Smooth muscle cell (in vitro differentiated cells): ENCODE measurements around the gene MKRN3. TPM values are rescaled to one million over a fixed set of nuclear protein-coding genes. Genes with fewer than 3 reads are reported as not detected.

Experiments used
- DNase-seq: peaks from one replicate; lab custom pipeline; 2025; ENCODE audit not compliant: unreplicated experiment; lab: John Stamatoyannopoulos, UW
- H2AFZ ChIP-seq: fragments of 200-600 bp; sonication (generic); 2 replicates; pipeline ENCODE4 v1.6.0; 2016; ENCODE audit warnings: antibody characterized with exemption, low read depth, mild to moderate bottlenecking
- H3F3A ChIP-seq: fragments of 200-600 bp; sonication (generic); 2 replicates; pipeline ENCODE4 v1.6.0; 2017; ENCODE audit warnings: antibody characterized with exemption, low read depth
- H3K27ac ChIP-seq: fragments of 200-600 bp; sonication (generic); 2 replicates; pipeline ENCODE4 v1.5.1; 2016; ENCODE audit warnings: low read depth, mild to moderate bottlenecking
- H3K27me3 ChIP-seq: fragments of 200-600 bp; sonication (generic); 2 replicates; pipeline ENCODE4 v1.6.1; 2016; ENCODE audit warnings: low read depth, mild to moderate bottlenecking
- H3K36me3 ChIP-seq: fragments of 200-600 bp; sonication (generic); 2 replicates; pipeline ENCODE4 v1.5.1; 2016; ENCODE audit warnings: low read depth
- H3K4me1 ChIP-seq: fragments of 200-600 bp; sonication (generic); 2 replicates; pipeline ENCODE4 v1.5.1; 2016; ENCODE audit warnings: low read depth
- H3K4me2 ChIP-seq: fragments of 200-600 bp; sonication (generic); 2 replicates; pipeline ENCODE4 v1.6.0; 2016; ENCODE audit warnings: mild to moderate bottlenecking
- H3K4me3 ChIP-seq: fragments of 200-600 bp; sonication (generic); 2 replicates; pipeline ENCODE4 v1.5.1; 2016; ENCODE audit warnings: mild to moderate bottlenecking
- H3K79me2 ChIP-seq: fragments of 200-600 bp; sonication (generic); 2 replicates; pipeline ENCODE4 v1.6.0; 2016; ENCODE audit warnings: low read depth, mild to moderate bottlenecking
- H3K9ac ChIP-seq: fragments of 200-600 bp; sonication (generic); 2 replicates; pipeline ENCODE4 v1.6.0; 2016; ENCODE audit warnings: low read depth
- H3K9me3 ChIP-seq: fragments of 200-600 bp; sonication (generic); replicated peaks from 2 replicates; pipeline ENCODE4 v1.5.1; 2016; ENCODE audit warnings: low read depth
- H4K20me1 ChIP-seq: fragments of 200-600 bp; sonication (generic); 2 replicates; pipeline ENCODE4 v1.6.0; 2016; ENCODE audit warnings: low read depth
- WGBS: methylation state at CpG from one replicate; pipeline ENCODE4 v1.1.7; 2016; ENCODE audit warnings: low lambda C conversion rate; 5-methylcytosine and 5-hydroxymethylcytosine counted together
- polyA plus RNA-seq: library from polyadenylated mRNA; unstranded; fragments of >200 nt; fragmentation: Nextera tagmentation; extraction: Ambion mirVana; gene quantifications from 2 replicates; pipeline ENCODE4 v1.2.1, GENCODE V29; 2016
- total RNA-seq: library from RNA; depleted of rRNA; stranded (reverse); fragments of >200 nt; gene quantifications from 2 replicates; pipeline ENCODE4 v1.2.3, GENCODE V29; 2014
- TF ChIP-seq, protein P1 (sequence below): fragments of 200-600 bp; sonication (generic); IDR thresholded peaks from 2 replicates; pipeline ENCODE4 v1.5.1; 2017; ENCODE audit warnings: borderline replicate concordance, mild to moderate bottlenecking, antibody characterized with exemption; ENCODE audit not compliant: insufficient read depth, poor library complexity, severe bottlenecking

Gene MKRN3
- total and polyA plus RNA-seq, 2 experiments from 2014 or later, result not detected

DNA sequence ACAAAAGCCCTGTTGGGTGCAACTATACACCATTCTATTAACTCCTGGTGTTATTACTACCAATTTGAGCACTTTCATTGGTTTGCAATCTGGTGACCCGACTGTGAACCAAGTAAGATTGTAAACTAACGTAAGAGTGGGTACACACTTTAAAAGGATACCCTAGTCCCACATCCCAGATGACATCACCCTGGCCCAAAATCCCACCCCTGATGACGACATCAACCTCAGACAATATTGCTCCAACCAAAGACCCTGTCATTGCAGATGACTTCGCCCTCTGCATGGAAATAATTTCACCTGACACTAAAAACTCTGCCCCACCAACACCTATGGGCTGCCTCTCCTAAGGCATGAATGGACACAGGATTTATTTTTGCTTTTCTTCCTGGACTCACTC is 25.6 kb upstream of the MKRN3 start:
- Histone ChIP-seq H3K9ac (no peak overlapping the region), H3K27me3 (no peaks in the 10 kb centered on the region), H3K36me3 (no peaks in the 10 kb centered on the region), H3K27ac (no peak overlapping the region), H3K4me1 (no peaks in the 10 kb centered on the region), H3K4me2 (no peak overlapping the region), H4K20me1 (no peaks in the 10 kb centered on the region), H3K4me3 (no peak overlapping the region), H2AFZ (no peak overlapping the region), H3K9me3 (no peaks in the 10 kb centered on the region), H3K79me2 (no peaks in the 10 kb centered on the region), H3F3A (no peaks in the 10 kb centered on the region)
- 56% methylated on average over 4 of the region's 4 CpGs for WGBS
- TF ChIP-seq, protein P1, sequence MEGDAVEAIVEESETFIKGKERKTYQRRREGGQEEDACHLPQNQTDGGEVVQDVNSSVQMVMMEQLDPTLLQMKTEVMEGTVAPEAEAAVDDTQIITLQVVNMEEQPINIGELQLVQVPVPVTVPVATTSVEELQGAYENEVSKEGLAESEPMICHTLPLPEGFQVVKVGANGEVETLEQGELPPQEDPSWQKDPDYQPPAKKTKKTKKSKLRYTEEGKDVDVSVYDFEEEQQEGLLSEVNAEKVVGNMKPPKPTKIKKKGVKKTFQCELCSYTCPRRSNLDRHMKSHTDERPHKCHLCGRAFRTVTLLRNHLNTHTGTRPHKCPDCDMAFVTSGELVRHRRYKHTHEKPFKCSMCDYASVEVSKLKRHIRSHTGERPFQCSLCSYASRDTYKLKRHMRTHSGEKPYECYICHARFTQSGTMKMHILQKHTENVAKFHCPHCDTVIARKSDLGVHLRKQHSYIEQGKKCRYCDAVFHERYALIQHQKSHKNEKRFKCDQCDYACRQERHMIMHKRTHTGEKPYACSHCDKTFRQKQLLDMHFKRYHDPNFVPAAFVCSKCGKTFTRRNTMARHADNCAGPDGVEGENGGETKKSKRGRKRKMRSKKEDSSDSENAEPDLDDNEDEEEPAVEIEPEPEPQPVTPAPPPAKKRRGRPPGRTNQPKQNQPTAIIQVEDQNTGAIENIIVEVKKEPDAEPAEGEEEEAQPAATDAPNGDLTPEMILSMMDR, result no peak
- no peak for DNase-seq

DNA sequence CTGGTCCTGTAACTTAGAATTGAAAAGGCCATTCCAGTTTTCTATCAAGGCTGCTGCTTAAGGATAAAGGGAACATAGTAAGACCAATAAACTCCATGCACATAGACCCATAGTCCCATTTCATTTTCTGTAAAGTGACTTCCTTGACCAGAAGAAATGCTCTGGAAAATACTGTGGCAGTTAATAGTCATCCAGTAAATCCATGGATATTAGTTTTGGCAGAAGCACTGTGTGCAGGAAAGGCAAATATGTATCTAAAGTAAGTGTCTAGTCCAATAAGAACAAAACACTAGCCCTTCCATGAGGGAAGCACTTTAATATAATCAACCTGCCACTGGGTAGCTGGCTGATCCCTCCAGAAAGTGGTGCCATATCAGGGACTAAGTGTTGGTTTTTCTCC is 19.3 kb upstream of the MKRN3 start:
- Histone ChIP-seq H3K4me3 (no peak overlapping the region), H3K36me3 (no peaks in the 10 kb centered on the region), H3K9ac (no peak overlapping the region), H2AFZ (no peak overlapping the region), H3K4me2 (no peak overlapping the region), H3K9me3 (no peaks in the 10 kb centered on the region), H3K27me3 (no peaks in the 10 kb centered on the region), H3F3A (no peaks in the 10 kb centered on the region), H3K79me2 (no peaks in the 10 kb centered on the region), H3K27ac (no peak overlapping the region), H4K20me1 (no peaks in the 10 kb centered on the region), H3K4me1 (no peaks in the 10 kb centered on the region)
- no peak for DNase-seq
- TF ChIP-seq, protein P1, result no peak

DNA sequence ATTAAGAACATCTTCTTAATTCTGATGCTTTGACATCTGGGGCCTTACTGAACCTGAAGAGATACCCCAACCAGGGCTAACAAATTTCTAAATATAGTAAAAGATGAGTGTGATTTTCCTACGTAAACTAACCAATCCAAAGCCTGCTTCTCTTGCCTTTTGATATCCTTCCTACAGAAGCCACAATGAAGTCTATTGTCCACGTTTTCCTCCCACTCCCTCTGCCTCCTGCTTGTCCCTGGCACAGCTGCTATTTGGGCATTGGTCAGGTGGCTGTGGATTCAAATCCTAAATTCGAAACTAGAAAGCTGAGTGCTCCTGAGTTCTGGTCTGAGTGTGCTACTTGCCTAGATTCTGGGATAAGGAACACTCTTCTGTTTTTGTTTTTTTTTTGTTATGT is 17.4 kb upstream of the MKRN3 start:
- TF ChIP-seq, protein P1, result no peak
- Histone ChIP-seq H4K20me1 (no peaks in the 10 kb centered on the region), H3K4me1 (no peaks in the 10 kb centered on the region), H3K9ac (no peak overlapping the region), H3F3A (no peaks in the 10 kb centered on the region), H2AFZ (no peak overlapping the region), H3K9me3 (no peaks in the 10 kb centered on the region), H3K4me2 (no peak overlapping the region), H3K36me3 (no peaks in the 10 kb centered on the region), H3K27ac (no peak overlapping the region), H3K27me3 (no peaks in the 10 kb centered on the region), H3K79me2 (no peaks in the 10 kb centered on the region), H3K4me3 (no peak overlapping the region)
- WGBS, result 54% methylated on average over 3 of the region's 3 CpGs
- no peak for DNase-seq

DNA sequence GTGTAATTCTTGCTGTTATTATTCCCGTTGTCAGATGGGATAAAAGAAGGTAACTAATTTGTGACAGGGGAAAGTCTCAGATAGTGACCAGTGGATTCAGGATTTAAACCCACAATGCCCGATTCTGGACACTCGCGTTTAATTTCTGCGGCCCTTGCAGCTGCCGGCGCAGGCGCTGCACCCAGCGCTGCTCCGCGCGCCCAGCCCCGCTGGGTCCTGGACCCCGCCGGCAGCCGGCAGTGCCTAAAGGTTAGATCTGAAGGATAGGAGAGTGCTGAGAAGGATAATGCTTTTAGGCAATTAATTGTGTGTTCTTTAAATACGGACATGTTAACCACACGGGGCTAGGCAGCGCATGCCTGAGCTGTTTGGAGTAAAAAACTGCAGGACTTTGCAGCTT is 3.6 kb upstream of the MKRN3 start:
- Histone ChIP-seq H3K4me1 (no peaks in the 10 kb centered on the region), H3F3A (no peaks in the 10 kb centered on the region), H4K20me1 (no peaks in the 10 kb centered on the region), H3K36me3 (no peaks in the 10 kb centered on the region), H3K27me3 (no peaks in the 10 kb centered on the region), H3K4me2 (no peak overlapping the region), H3K9ac (no peak overlapping the region), H3K4me3 (no peak overlapping the region), H3K79me2 (no peaks in the 10 kb centered on the region), H2AFZ (no peak overlapping the region), H3K27ac (no peak overlapping the region), H3K9me3 (no peaks in the 10 kb centered on the region)
- WGBS, result 93% methylated on average over 19 of the region's 19 CpGs
- no peak for DNase-seq
- TF ChIP-seq, protein P1, result no peak
